ENCODE measurements around the gene HBB.

Gene HBB

DNA sequence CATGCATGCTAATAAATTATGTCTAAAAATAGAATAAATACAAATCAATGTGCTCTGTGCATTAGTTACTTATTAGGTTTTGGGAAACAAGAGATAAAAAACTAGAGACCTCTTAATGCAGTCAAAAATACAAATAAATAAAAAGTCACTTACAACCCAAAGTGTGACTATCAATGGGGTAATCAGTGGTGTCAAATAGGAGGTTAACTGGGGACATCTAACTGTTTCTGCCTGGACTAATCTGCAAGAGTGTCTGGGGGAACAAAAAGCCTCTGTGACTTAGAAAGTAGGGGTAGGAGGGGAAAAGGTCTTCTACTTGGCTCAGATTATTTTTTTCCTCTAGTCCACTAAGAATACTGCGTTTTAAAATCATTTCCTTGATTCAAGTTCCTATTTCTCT lies 810 bp upstream of the HBB start:
- Mint-ChIP-seq H3K27me3 (no peaks in the 10 kb centered on the region), H3K27ac (no peak overlapping the region), H3K4me3 (no peak overlapping the region), H3K36me3 (ENCODE audit: low read depth) (no peaks in the 10 kb centered on the region), H3K4me1 (ENCODE audit: low read depth) (no peaks in the 10 kb centered on the region), H3K9me3 (no peaks in the 10 kb centered on the region)
- intact Hi-C loops (cut with micrococcal nuclease), result no loop called here

DNA sequence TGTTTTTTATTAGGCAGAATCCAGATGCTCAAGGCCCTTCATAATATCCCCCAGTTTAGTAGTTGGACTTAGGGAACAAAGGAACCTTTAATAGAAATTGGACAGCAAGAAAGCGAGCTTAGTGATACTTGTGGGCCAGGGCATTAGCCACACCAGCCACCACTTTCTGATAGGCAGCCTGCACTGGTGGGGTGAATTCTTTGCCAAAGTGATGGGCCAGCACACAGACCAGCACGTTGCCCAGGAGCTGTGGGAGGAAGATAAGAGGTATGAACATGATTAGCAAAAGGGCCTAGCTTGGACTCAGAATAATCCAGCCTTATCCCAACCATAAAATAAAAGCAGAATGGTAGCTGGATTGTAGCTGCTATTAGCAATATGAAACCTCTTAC lies 1.4 kb downstream of the HBB start:
- H3K36me3 Mint-ChIP-seq (ENCODE audit: low read depth), result no peaks in the 10 kb centered on the region
- no peaks in the 10 kb centered on the region for H3K27me3 Mint-ChIP-seq
- H3K4me3 Mint-ChIP-seq, result no peak overlapping the region
- no peaks in the 10 kb centered on the region for H3K4me1 Mint-ChIP-seq (ENCODE audit: low read depth)
- no peak overlapping the region for H3K27ac Mint-ChIP-seq
- H3K9me3 Mint-ChIP-seq, result peaks cover 13% of the 10 kb centered on the region
- intact Hi-C loops (cut with micrococcal nuclease), result no loop called here

DNA sequence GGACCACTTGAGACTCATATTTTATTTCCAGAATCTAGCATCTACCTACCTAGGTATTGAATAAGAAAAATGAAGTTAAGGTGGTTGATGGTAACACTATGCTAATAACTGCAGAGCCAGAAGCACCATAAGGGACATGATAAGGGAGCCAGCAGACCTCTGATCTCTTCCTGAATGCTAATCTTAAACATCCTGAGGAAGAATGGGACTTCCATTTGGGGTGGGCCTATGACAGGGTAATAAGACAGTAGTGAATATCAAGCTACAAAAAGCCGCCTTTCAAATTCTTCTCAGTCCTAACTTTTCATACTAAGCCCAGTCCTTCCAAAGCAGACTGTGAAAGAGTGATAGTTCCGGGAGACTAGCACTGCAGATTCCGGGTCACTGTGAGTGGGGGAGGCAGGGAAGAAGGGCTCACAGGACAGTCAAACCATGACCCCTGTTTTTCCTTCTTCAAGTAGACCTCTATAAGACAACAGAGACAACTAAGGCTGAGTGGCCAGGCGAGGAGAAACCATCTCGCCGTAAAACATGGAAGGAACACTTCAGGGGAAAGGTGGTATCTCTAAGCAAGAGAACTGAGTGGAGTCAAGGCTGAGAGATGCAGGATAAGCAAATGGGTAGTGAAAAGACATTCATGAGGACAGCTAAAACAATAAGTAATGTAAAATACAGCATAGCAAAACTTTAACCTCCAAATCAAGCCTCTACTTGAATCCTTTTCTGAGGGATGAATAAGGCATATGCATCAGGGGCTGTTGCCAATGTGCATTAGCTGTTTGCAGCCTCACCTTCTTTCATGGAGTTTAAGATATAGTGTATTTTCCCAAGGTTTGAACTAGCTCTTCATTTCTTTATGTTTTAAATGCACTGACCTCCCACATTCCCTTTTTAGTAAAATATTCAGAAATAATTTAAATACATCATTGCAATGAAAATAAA lies 2.1 kb downstream of the HBB start:
- Mint-ChIP-seq H3K36me3 (ENCODE audit: low read depth) (no peaks in the 10 kb centered on the region), H3K27ac (no peak overlapping the region), H3K27me3 (no peaks in the 10 kb centered on the region), H3K4me1 (ENCODE audit: low read depth) (no peaks in the 10 kb centered on the region), H3K9me3 (peaks cover 16% of the 10 kb centered on the region), H3K4me3 (no peak overlapping the region)
- intact Hi-C loops (cut with micrococcal nuclease), result no loop called here

DNA sequence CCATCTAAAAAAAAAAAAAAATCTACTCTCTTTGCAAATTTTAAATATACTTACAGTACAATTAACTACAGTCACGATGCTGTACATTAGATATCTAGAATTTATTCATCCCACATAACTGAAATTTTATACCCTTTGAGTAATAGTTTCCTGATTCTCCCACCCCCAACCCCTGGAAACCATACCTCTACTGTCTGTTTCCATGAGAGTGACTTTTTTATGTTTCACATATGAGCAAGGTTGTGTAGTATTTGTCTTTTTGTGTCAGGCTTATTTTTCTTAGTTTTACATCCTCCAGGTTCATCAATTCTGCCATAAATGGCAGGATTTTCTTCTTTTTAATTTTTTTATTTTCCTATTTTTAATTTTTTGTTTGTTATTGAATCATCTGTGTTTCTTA lies 3.2 kb downstream of the HBB start:
- H3K9me3 Mint-ChIP-seq, result peaks cover 22% of the 10 kb centered on the region
- no peaks in the 10 kb centered on the region for H3K36me3 Mint-ChIP-seq (ENCODE audit: low read depth)
- intact Hi-C loops (cut with micrococcal nuclease), result no loop called here
- H3K4me3 Mint-ChIP-seq, result no peak overlapping the region
- no peaks in the 10 kb centered on the region for H3K4me1 Mint-ChIP-seq (ENCODE audit: low read depth)
- no peak overlapping the region for H3K27ac Mint-ChIP-seq
- H3K27me3 Mint-ChIP-seq, result no peaks in the 10 kb centered on the region

DNA sequence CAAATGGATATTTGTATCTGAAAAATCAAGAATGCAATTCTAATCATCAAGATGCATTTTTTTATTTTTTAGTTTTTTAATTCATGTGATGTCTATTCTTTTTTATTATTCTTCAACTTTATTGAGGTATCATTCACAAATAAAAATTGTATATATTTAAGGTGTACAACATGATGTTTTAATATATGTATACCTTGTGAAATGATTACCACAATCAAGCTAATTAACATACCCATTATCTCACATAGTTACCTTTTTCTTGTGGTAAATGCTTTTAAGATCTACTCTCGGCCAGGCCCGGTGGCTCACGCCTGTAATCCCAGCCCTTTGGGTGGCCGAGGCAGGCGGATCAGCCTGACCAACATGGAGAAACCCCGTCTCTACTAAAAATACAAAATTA lies 3.7 kb downstream of the HBB start:
- H3K4me3 Mint-ChIP-seq, result no peak overlapping the region

DNA sequence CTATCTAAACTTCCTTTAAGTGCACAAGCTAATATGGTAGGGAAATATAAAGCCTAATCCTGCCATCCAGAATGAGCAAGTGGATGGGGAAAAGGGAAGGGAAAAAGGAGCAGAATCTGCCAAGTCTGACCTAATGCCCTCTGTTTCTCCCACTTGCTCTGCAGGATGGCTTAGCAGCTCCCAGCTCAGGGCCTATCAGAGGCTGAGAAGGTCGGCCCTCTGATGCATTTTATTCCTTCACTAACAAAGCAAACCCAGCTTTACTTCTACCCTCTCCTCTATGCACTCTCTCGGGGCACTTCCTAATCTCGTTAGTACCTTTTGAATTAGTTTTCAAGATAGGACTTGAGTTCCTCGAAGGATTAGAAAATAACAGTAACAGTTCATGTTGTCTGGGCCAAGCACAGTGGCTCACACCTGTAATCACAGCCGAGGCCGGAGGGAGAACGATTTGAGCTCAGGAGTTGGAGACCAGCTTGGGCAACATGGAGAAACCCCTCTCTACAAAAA lies 16.4 kb downstream of the HBB start:
- H3K36me3 Mint-ChIP-seq (ENCODE audit: low read depth), result no peaks in the 10 kb centered on the region
- H3K9me3 Mint-ChIP-seq, result no peaks in the 10 kb centered on the region
- H3K27me3 Mint-ChIP-seq, result no peaks in the 10 kb centered on the region
- H3K4me3 Mint-ChIP-seq, result no peak overlapping the region
- no peak overlapping the region for H3K27ac Mint-ChIP-seq
- intact Hi-C loops (cut with micrococcal nuclease), result no loop called here
- H3K4me1 Mint-ChIP-seq (ENCODE audit: low read depth), result no peaks in the 10 kb centered on the region

More for the DNA sequence above, 3.7 kb downstream of the HBB start:
- Mint-ChIP-seq H3K4me1 (ENCODE audit: low read depth) (no peaks in the 10 kb centered on the region), H3K9me3 (peaks cover 25% of the 10 kb centered on the region), H3K36me3 (ENCODE audit: low read depth) (no peaks in the 10 kb centered on the region), H3K27ac (no peak overlapping the region), H3K27me3 (no peaks in the 10 kb centered on the region)
- intact Hi-C loops (cut with micrococcal nuclease), result no loop called here

DNA sequence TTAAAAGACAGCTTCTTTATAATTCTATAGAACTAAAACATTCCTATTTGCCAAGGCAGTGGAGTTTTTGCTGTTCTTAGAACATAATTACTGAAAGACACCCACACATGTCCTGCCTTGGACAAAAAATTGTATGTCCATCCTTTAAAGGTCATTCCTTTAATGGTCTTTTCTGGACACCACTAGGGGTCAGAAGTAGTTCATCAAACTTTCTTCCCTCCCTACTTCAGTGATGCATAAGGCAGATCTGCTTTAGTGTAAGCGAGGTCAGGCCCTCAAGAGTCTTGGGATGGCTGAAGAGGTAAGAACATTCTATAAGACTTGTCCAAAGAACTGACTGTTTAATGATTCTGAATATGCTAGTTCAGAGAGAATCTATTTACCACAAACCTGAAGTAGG lies 22.1 kb downstream of the HBB start:
- Mint-ChIP-seq H3K36me3 (ENCODE audit: low read depth) (no peaks in the 10 kb centered on the region), H3K9me3 (no peaks in the 10 kb centered on the region), H3K4me1 (ENCODE audit: low read depth) (no peaks in the 10 kb centered on the region), H3K27me3 (no peaks in the 10 kb centered on the region), H3K4me3 (no peak overlapping the region), H3K27ac (no peak overlapping the region)
- intact Hi-C loops (cut with micrococcal nuclease), result loop anchor here (1.0 to 10.0 kb wide), 3 partner anchors 176 to 688 kb away; partner anchors contain the start of genes OR52E5 and OR52N2

DNA sequence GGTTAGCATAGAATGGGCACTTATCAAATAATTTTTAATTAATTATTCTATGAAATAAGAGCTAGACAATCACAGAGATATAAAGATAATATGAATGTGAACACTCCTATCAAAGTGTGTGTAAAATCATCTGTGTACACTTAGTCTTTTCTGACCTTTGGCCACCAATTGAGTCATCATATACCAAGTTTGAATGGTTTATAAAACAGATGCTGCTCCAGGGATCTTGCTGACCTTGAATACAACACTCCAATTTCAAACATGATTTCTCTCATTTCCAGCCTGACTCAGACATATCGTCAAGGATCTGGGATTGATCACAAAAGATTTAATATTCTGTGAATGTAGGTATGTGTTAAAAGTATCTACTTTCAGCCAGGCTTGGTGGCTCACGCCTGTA lies 23.5 kb downstream of the HBB start:
- intact Hi-C loops (cut with micrococcal nuclease), result loop anchor here (5.0 to 10.0 kb wide), 2 partner anchors 601 to 689 kb away; partner anchors contain the start of genes OR52E5 and OR52N2
- H3K27ac Mint-ChIP-seq, result no peak overlapping the region
- no peaks in the 10 kb centered on the region for H3K36me3 Mint-ChIP-seq (ENCODE audit: low read depth)
- H3K4me3 Mint-ChIP-seq, result no peak overlapping the region
- H3K4me1 Mint-ChIP-seq (ENCODE audit: low read depth), result no peaks in the 10 kb centered on the region
- no peaks in the 10 kb centered on the region for H3K27me3 Mint-ChIP-seq
- no peaks in the 10 kb centered on the region for H3K9me3 Mint-ChIP-seq

DNA sequence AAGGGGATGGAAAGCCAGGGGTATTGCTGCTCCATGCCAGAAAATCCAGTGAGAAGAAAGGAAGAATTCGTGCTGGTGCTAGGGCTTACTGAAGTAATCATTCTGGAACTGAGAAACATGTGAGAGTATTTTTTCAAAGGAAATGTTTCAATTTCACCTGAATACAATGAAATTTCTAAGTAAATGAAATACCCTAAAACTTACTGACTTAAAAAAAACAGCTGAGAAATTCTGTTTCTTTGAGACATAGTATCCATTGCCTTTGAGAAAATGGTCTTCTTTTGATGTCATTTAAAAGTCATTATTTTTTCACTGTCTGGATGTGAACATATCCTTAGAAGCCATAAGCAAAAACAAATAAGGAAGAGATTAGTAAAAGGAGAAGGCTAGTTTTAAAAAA lies 26.3 kb downstream of the HBB start, which contains the start of gene OR51V1:
Gene OR51V1, minus strand, starts transcription at position 101 of the 400 bp plus-strand sequence. Its CDS starts 0 bp downstream, at position 101.
- H3K4me3 Mint-ChIP-seq, result no peak within 1 kb of the TSS
- no peaks in the 10 kb centered on the region for H3K4me1 Mint-ChIP-seq (ENCODE audit: low read depth)
- intact Hi-C loops (cut with micrococcal nuclease), result loop anchor here (5.0 to 10.0 kb wide), 2 partner anchors 604 to 692 kb away; partner anchors contain the start of genes OR52E5 and OR52N2
- no peaks in the 10 kb centered on the region for H3K36me3 Mint-ChIP-seq (ENCODE audit: low read depth)
- H3K27me3 Mint-ChIP-seq, result no peaks in the 10 kb centered on the region
- H3K27ac Mint-ChIP-seq, result no peak within 1 kb of the TSS
- H3K9me3 Mint-ChIP-seq, result no peaks in the 10 kb centered on the region

DNA sequence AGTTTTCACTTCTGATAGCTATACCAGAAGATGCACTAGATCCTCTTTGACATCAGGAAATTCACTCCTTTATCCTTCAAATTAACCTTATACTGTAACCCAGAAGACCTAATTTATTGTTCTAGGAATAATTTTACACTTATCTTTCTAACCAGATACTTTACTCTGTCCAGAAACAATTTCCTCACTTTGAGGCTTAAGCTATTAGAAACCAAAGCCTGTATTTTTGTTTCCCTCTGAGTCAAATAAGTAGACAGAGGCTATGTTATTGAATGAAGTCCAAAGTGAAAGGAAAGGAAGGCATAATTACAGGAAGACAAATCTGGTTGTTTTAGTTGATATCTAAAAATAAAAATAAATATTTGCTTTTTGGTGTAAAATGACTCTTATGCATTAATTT lies 28.6 kb downstream of the HBB start:
- Mint-ChIP-seq H3K9me3 (peaks cover 7% of the 10 kb centered on the region), H3K27ac (no peak overlapping the region), H3K36me3 (ENCODE audit: low read depth) (no peaks in the 10 kb centered on the region), H3K4me1 (ENCODE audit: low read depth) (no peaks in the 10 kb centered on the region), H3K4me3 (no peak overlapping the region), H3K27me3 (no peaks in the 10 kb centered on the region)
- intact Hi-C loops (cut with micrococcal nuclease), result no loop called here

DNA sequence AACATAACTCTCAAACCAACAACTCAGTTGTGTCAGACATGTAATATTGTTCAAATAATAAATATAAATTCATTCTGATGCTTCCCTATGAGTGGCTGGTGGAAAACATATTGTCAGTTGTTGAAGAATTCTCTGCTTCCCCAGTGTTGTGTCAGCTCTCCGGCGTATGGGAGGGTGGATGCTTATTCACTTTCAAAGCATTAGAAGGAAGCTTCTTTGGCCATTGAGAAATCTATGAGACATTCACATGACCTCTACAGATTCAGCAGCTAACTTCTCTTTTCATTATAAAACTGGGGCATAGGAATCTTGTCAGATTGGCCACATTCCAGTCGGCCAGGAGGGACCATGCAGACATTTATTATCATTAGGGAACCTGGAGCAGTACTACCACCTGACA lies 29.3 kb downstream of the HBB start:
- no peaks in the 10 kb centered on the region for H3K36me3 Mint-ChIP-seq (ENCODE audit: low read depth)
- no peaks in the 10 kb centered on the region for H3K27me3 Mint-ChIP-seq
- peaks cover 13% of the 10 kb centered on the region for H3K9me3 Mint-ChIP-seq
- no peak overlapping the region for H3K27ac Mint-ChIP-seq
- H3K4me3 Mint-ChIP-seq, result no peak overlapping the region
- no peaks in the 10 kb centered on the region for H3K4me1 Mint-ChIP-seq (ENCODE audit: low read depth)
- intact Hi-C loops (cut with micrococcal nuclease), result no loop called here

DNA sequence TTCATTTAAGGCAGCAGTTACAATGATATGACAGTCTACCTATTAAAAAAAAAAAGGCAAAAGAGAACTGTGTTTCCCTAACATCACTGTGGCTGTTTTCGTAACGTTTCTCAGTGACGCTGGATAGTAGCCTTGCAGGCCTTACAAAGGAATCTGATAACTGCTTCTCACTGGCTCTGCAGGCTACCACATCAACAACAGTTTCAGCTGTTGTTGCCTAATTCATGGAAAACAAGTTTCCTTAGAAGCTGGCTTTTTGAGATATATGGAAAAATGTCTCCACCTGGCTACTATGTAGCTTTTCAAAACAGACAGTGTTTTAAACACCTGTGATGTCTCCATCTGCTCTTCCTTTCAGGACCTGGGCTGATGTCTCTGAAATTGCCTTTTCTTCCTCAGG lies 30.1 kb downstream of the HBB start:
- intact Hi-C loops (cut with micrococcal nuclease), result no loop called here
- H3K4me1 Mint-ChIP-seq (ENCODE audit: low read depth), result no peaks in the 10 kb centered on the region
- H3K9me3 Mint-ChIP-seq, result peaks cover 13% of the 10 kb centered on the region
- no peak overlapping the region for H3K4me3 Mint-ChIP-seq
- H3K36me3 Mint-ChIP-seq (ENCODE audit: low read depth), result no peaks in the 10 kb centered on the region
- H3K27me3 Mint-ChIP-seq, result no peaks in the 10 kb centered on the region
- no peak overlapping the region for H3K27ac Mint-ChIP-seq

DNA sequence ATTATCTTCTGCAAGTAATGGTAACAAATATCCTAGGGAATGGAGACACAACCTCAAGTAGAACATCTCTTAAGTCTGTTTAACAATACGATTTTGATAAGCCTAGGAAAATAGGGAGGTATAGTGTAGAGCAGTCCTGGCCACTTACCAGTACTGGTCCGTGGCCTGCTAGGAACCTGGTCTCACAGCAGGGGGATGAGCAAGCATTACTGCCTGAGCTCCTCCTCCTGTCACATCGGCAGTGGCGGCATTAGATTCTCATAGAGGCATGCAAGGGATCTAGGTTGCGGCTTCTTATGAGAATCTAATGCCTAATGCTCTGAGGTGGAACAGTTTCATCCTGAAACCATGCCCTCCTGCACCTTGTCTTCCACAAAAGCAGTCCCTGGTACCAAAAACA lies 30.8 kb downstream of the HBB start:
- no peaks in the 10 kb centered on the region for H3K4me1 Mint-ChIP-seq (ENCODE audit: low read depth)
- no peak overlapping the region for H3K27ac Mint-ChIP-seq
- intact Hi-C loops (cut with micrococcal nuclease), result no loop called here
- no peak overlapping the region for H3K4me3 Mint-ChIP-seq
- no peaks in the 10 kb centered on the region for H3K36me3 Mint-ChIP-seq (ENCODE audit: low read depth)
- H3K27me3 Mint-ChIP-seq, result no peaks in the 10 kb centered on the region
- H3K9me3 Mint-ChIP-seq, result peaks cover 13% of the 10 kb centered on the region

DNA sequence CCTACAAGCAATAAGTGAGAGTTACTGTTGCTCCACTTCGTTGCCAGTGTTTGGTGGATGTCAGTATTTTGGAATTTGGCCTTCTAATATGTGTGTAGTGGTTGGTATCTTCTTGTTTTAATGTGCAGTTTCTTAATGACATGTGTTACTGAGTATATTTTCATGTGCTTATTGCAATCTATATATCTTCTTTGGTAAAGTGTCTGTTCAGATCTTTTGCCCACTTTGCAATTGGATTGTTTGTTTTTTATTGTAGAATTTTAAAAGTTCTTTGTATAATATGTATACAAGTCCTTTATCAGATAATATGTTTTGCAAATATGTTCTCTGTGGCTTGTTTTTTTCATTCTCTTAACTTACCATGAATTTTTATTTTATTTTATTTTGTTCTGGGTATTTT lies 34.1 kb downstream of the HBB start:
- intact Hi-C loops (cut with micrococcal nuclease), result no loop called here
- no peak overlapping the region for H3K4me3 Mint-ChIP-seq
- H3K36me3 Mint-ChIP-seq (ENCODE audit: low read depth), result no peaks in the 10 kb centered on the region
- H3K4me1 Mint-ChIP-seq (ENCODE audit: low read depth), result no peaks in the 10 kb centered on the region
- H3K9me3 Mint-ChIP-seq, result peaks cover 13% of the 10 kb centered on the region
- H3K27ac Mint-ChIP-seq, result no peak overlapping the region
- no peaks in the 10 kb centered on the region for H3K27me3 Mint-ChIP-seq
